ENCODE measurements around the gene CTSZ. TPM values are rescaled to one million over a fixed set of nuclear protein-coding genes. Genes with fewer than 3 reads are reported as not detected.

Gene CTSZ
- total and polyA plus RNA-seq, 2 experiments from 2014 or later: 5.0 to 161 TPM

- 72% methylated on average over 17 of the region's 17 CpGs for WGBS (ENCODE audit: low lambda C conversion rate, missing lambda C conversion rate)
- peaks cover 6% of the 10 kb centered on the region for H3K79me2 ChIP-seq
- no peaks in the 10 kb centered on the region for H3K27me3 ChIP-seq
- H3K9me3 ChIP-seq (ENCODE audit: low read depth): no peaks in the 10 kb centered on the region
- H3K27ac ChIP-seq: no peak overlapping the region
- TF ChIP-seq, protein P1, sequence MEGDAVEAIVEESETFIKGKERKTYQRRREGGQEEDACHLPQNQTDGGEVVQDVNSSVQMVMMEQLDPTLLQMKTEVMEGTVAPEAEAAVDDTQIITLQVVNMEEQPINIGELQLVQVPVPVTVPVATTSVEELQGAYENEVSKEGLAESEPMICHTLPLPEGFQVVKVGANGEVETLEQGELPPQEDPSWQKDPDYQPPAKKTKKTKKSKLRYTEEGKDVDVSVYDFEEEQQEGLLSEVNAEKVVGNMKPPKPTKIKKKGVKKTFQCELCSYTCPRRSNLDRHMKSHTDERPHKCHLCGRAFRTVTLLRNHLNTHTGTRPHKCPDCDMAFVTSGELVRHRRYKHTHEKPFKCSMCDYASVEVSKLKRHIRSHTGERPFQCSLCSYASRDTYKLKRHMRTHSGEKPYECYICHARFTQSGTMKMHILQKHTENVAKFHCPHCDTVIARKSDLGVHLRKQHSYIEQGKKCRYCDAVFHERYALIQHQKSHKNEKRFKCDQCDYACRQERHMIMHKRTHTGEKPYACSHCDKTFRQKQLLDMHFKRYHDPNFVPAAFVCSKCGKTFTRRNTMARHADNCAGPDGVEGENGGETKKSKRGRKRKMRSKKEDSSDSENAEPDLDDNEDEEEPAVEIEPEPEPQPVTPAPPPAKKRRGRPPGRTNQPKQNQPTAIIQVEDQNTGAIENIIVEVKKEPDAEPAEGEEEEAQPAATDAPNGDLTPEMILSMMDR (IDR thresholded peaks at IDR 0.05; ENCODE audit: poor library complexity): no peak
- TF ChIP-seq EZH2 (IDR thresholded peaks at IDR 0.05; ENCODE audit: borderline replicate concordance) (no peak), EZH2phosphoT487 (IDR thresholded peaks at IDR 0.05; ENCODE audit: low read depth, severe bottlenecking, unreplicated experiment) (no peak)
- no peak overlapping the region for H3K4me2 ChIP-seq
- no peak overlapping the region for H2AFZ ChIP-seq
- H3K36me3 ChIP-seq (replicated peaks; ENCODE audit: insufficient read depth, low read depth): no peaks in the 10 kb centered on the region
- peaks cover 10% of the 10 kb centered on the region for H3K4me1 ChIP-seq (ENCODE audit: insufficient read depth)
- no peak overlapping the region for H3K4me3 ChIP-seq
- H3K9me2 ChIP-seq (replicated peaks; ENCODE audit: insufficient read depth): no peaks in the 10 kb centered on the region
- H4K20me1 ChIP-seq (ENCODE audit: insufficient read depth, poor library complexity, severe bottlenecking): no peaks in the 10 kb centered on the region
- no peak for DNase-seq (ENCODE audit: low spot score)
Measured at GRCh38 chr20:59010995-59011873, 4.2 kb upstream of the CTSZ start.

- H3K4me3 ChIP-seq: no peak overlapping the region
- no peak overlapping the region for H3K27ac ChIP-seq
- H3K4me1 ChIP-seq (ENCODE audit: insufficient read depth): peaks cover 15% of the 10 kb centered on the region
- no peaks in the 10 kb centered on the region for H3K27me3 ChIP-seq
- H3K9me2 ChIP-seq (replicated peaks; ENCODE audit: insufficient read depth): no peaks in the 10 kb centered on the region
- no peaks in the 10 kb centered on the region for H3K36me3 ChIP-seq (replicated peaks; ENCODE audit: insufficient read depth, low read depth)
- no peak for DNase-seq (ENCODE audit: low spot score)
- H3K79me2 ChIP-seq: peaks cover 12% of the 10 kb centered on the region
- H3K4me2 ChIP-seq: no peak overlapping the region
- no peak overlapping the region for H2AFZ ChIP-seq
- H4K20me1 ChIP-seq (ENCODE audit: insufficient read depth, poor library complexity, severe bottlenecking): no peaks in the 10 kb centered on the region
- no peak for TF ChIP-seq EZH2 (IDR thresholded peaks at IDR 0.05; ENCODE audit: borderline replicate concordance)
- no peak for TF ChIP-seq EZH2phosphoT487 (IDR thresholded peaks at IDR 0.05; ENCODE audit: low read depth, severe bottlenecking, unreplicated experiment)
- TF ChIP-seq, protein P1 (IDR thresholded peaks at IDR 0.05; ENCODE audit: poor library complexity): no peak
- 96% methylated on average over 8 of the region's 8 CpGs for WGBS (ENCODE audit: low lambda C conversion rate, missing lambda C conversion rate)
- no peaks in the 10 kb centered on the region for H3K9me3 ChIP-seq (ENCODE audit: low read depth)
Measured at GRCh38 chr20:59010321-59010994, 3.4 kb upstream of the CTSZ start.

DNA sequence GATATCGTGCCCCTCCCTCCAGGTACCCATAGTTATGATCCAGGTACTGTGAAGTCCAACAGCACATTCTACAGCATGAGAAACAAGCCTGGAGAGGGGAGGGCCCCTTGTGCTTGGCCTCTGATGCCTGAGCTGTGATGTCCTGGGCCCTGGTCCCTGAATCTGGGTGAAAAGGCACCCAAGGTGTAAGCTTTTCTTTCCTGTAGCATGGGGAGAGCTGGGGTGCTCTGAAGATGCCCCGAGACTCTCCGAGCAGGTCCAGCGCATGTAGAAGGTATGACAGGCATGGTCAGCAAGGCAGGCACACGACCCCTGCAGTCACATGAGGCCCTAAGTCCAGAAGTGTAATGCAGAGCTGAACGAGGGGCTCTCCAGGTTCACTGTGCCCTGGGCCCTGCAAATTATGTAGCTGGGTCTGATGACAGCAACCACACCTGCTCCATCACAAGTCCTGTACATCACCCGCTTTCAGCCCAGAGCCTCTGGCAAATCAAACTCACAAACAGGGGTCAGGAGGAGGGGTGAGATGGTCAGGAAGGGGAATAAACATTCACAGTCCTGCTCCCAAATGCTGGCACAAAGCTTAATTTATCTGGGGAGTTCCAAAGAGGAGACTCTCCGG is 1.8 kb upstream of the CTSZ start:
- no peak for DNase-seq (ENCODE audit: low spot score)
- Histone ChIP-seq H3K9me3 (ENCODE audit: low read depth) (no peaks in the 10 kb centered on the region), H3K4me3 (no peak overlapping the region), H3K4me1 (ENCODE audit: insufficient read depth) (peaks cover 15% of the 10 kb centered on the region), H3K27ac (no peak overlapping the region), H3K79me2 (peaks cover 12% of the 10 kb centered on the region), H2AFZ (no peak overlapping the region), H3K27me3 (no peaks in the 10 kb centered on the region), H3K36me3 (replicated peaks; ENCODE audit: insufficient read depth, low read depth) (no peaks in the 10 kb centered on the region), H4K20me1 (ENCODE audit: insufficient read depth, poor library complexity, severe bottlenecking) (no peaks in the 10 kb centered on the region), H3K4me2 (no peak overlapping the region), H3K9me2 (replicated peaks; ENCODE audit: insufficient read depth) (no peaks in the 10 kb centered on the region)
- 87% methylated on average over 8 of the region's 8 CpGs for WGBS (ENCODE audit: low lambda C conversion rate, missing lambda C conversion rate)
- TF ChIP-seq EZH2 (IDR thresholded peaks at IDR 0.05; ENCODE audit: borderline replicate concordance) (no peak), EZH2phosphoT487 (IDR thresholded peaks at IDR 0.05; ENCODE audit: low read depth, severe bottlenecking, unreplicated experiment) (no peak)
- TF ChIP-seq, protein P1 (IDR thresholded peaks at IDR 0.05; ENCODE audit: poor library complexity): no peak
